GM23248 (cell line): ENCODE data around the gene SUN1. TPM values are rescaled to one million over a fixed set of nuclear protein-coding genes. Genes with fewer than 3 reads are reported as not detected.

Experiments used
- DNase-seq: peaks from one replicate; pipeline ENCODE4 v3.0.0-alpha.2; 2015
- H2AFZ ChIP-seq: fragments of 200-600 bp; sonication (generic); 2 replicates; pipeline ENCODE4 v1.6.1; 2016; ENCODE audit warnings: antibody characterized with exemption
- H3F3A ChIP-seq: fragments of 200-600 bp; sonication (generic); 2 replicates; pipeline ENCODE4 v1.6.1; 2016; ENCODE audit warnings: mild to moderate bottlenecking, antibody characterized with exemption, mixed run types; ENCODE audit not compliant: insufficient read depth
- H3K27ac ChIP-seq: fragments of 200-600 bp; sonication (generic); 2 replicates; pipeline ENCODE4 v1.5.1; 2016; ENCODE audit warnings: mild to moderate bottlenecking
- H3K27me3 ChIP-seq: fragments of 200-600 bp; sonication (generic); replicated peaks from 2 replicates; pipeline ENCODE4 v1.6.1; 2016; ENCODE audit warnings: mild to moderate bottlenecking; ENCODE audit not compliant: insufficient read depth
- H3K36me3 ChIP-seq: fragments of 200-600 bp; sonication (generic); 2 replicates; pipeline ENCODE4 v1.6.1; 2016; ENCODE audit warnings: low read depth, mild to moderate bottlenecking
- H3K4me1 ChIP-seq: fragments of 200-600 bp; sonication (generic); 2 replicates; pipeline ENCODE4 v1.6.1; 2016; ENCODE audit warnings: mild to moderate bottlenecking; ENCODE audit not compliant: insufficient read depth
- H3K4me2 ChIP-seq: fragments of 200-600 bp; sonication (generic); one replicate; pipeline ENCODE4 v1.6.1; 2016; ENCODE audit warnings: mild to moderate bottlenecking; ENCODE audit not compliant: unreplicated experiment
- H3K4me3 ChIP-seq: fragments of 200-600 bp; sonication (generic); 2 replicates; pipeline ENCODE4 v1.5.1; 2016; ENCODE audit warnings: mild to moderate bottlenecking
- H3K79me2 ChIP-seq: fragments of 200-600 bp; sonication (generic); 2 replicates; pipeline ENCODE4 v1.6.1; 2016; ENCODE audit warnings: mild to moderate bottlenecking; ENCODE audit not compliant: insufficient read depth
- H3K9ac ChIP-seq: fragments of 200-600 bp; sonication (generic); 2 replicates; pipeline ENCODE4 v1.6.1; 2016; ENCODE audit warnings: mild to moderate bottlenecking
- H3K9me2 ChIP-seq: fragments of 200-600 bp; sonication (generic); 2 replicates; pipeline ENCODE4 v1.6.1; 2016; ENCODE audit warnings: mixed run types, mild to moderate bottlenecking, moderate library complexity; ENCODE audit not compliant: insufficient read depth
- H3K9me3 ChIP-seq: fragments of 200-600 bp; sonication (generic); one replicate; pipeline ENCODE4 v1.6.1; 2017; ENCODE audit warnings: low read depth
- H4K20me1 ChIP-seq: fragments of 200-600 bp; sonication (generic); 2 replicates; pipeline ENCODE4 v1.6.0; 2016; ENCODE audit not compliant: insufficient read depth
- EZH2 ChIP-seq: fragments of 200-600 bp; sonication (generic); IDR thresholded peaks from 2 replicates; pipeline ENCODE4 v1.6.1; 2018; ENCODE audit warnings: antibody characterized with exemption, mild to moderate bottlenecking; ENCODE audit not compliant: insufficient read depth, poor library complexity, severe bottlenecking
- EZH2phosphoT487 ChIP-seq: fragments of 200-600 bp; sonication (generic); IDR thresholded peaks from 2 replicates; pipeline ENCODE4 v1.6.1; 2018; ENCODE audit warnings: antibody characterized with exemption, moderate library complexity, mild to moderate bottlenecking, low read depth; ENCODE audit not compliant: insufficient read depth
- WGBS, 2 experiments: methylation state at CpG; one replicate each; pipeline ENCODE4 v1.1.6; 2015 to 2017; ENCODE audit warnings: low lambda C conversion rate in 2 of 2, low coverage in 1 of 2; ENCODE audit errors: missing lambda C conversion rate in 2 of 2; 5-methylcytosine and 5-hydroxymethylcytosine counted together
- in situ Hi-C: fragments of 300-500 bp; cut with MboI; formaldehyde crosslinking; loops from 2 replicates; pipeline ENCODE4 v1.15.0; 2020
- polyA plus RNA-seq: library from polyadenylated mRNA; unstranded; fragments of >200 nt; fragmentation: Nextera tagmentation; extraction: Ambion mirVana; gene quantifications from 2 replicates; pipeline ENCODE4 v1.2.1, GENCODE V29; 2016
- total RNA-seq: library from RNA; depleted of rRNA; stranded (reverse); fragments of >200 nt; shearing (Covaris generic); gene quantifications from 2 replicates; pipeline ENCODE4 v1.2.3, GENCODE V29; 2014

SUN1 gene
- total and polyA plus RNA-seq, 2 experiments from 2014 or later: 74.0 to 104 TPM

DNA sequence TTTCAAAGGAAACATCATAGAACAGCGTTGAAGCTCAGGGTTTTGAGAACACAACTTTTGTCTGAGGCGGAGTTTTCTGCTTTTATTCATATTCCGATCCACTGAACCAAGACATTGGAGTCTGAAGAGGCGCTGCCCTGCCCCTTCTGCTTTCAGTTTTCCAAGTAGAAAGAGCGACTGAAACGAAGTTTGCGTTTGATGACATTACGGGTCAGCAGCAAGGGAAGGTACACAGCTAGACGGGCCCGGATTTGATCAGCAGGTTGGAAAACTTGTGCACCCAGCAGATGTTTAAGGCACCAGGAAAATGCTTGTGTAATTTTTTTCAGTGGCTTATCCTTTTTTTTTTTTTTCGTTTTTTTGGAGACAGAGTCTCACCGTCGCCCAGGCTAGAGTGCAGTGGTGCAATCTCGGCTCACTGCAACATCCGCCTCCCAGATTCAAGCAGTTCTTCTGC, 720 bp downstream of the SUN1 start:
- H2AFZ ChIP-seq: no peak overlapping the region
- H3K27ac ChIP-seq: peak overlapping the region; percentile 99
- TF ChIP-seq EZH2phosphoT487: no peak
- no peak for TF ChIP-seq EZH2
- DNase-seq: no peak
- H3K79me2 ChIP-seq: peaks cover 90% of the 10 kb centered on the region
- 93 to 95% methylated on average over 15 of the region's 15 CpGs for WGBS, 2 experiments
- H3F3A ChIP-seq: peaks cover 16% of the 10 kb centered on the region
- peaks cover 32% of the 10 kb centered on the region for H3K4me1 ChIP-seq
- in situ Hi-C loops: no loop called here
- no peaks in the 10 kb centered on the region for H3K27me3 ChIP-seq
- peak overlapping the region; percentile 94 for H3K9ac ChIP-seq
- H3K4me3 ChIP-seq: no peak overlapping the region
- H3K4me2 ChIP-seq: peak overlapping the region; percentile 91
- H3K9me2 ChIP-seq: no peaks in the 10 kb centered on the region
- H3K36me3 ChIP-seq: no peaks in the 10 kb centered on the region
- H4K20me1 ChIP-seq: no peaks in the 10 kb centered on the region
- no peaks in the 10 kb centered on the region for H3K9me3 ChIP-seq

GRCh38 chr7:833601-834258, 1.5 kb downstream of the SUN1 start:
- Histone ChIP-seq H3K4me2 (no peak overlapping the region), H3K27ac (peak overlapping the region; percentile 99; the same call in 1 of the 2 replicates), H2AFZ (no peak overlapping the region), H3K4me1 (peaks cover 32% of the 10 kb centered on the region), H3K4me3 (no peak overlapping the region), H3F3A (peaks cover 16% of the 10 kb centered on the region), H3K36me3 (no peaks in the 10 kb centered on the region), H3K9me3 (no peaks in the 10 kb centered on the region), H3K9me2 (no peaks in the 10 kb centered on the region), H3K27me3 (no peaks in the 10 kb centered on the region), H3K9ac (peak overlapping the region; percentile 22; the same call in 1 of the 2 replicates), H3K79me2 (peaks cover 90% of the 10 kb centered on the region), H4K20me1 (no peaks in the 10 kb centered on the region)
- in situ Hi-C loops: no loop called here
- TF ChIP-seq EZH2 (no peak), EZH2phosphoT487 (no peak)
- WGBS, 2 experiments: 77 to 79% methylated on average over 8 of the region's 8 CpGs
- peak; percentile 43 for DNase-seq

DNA sequence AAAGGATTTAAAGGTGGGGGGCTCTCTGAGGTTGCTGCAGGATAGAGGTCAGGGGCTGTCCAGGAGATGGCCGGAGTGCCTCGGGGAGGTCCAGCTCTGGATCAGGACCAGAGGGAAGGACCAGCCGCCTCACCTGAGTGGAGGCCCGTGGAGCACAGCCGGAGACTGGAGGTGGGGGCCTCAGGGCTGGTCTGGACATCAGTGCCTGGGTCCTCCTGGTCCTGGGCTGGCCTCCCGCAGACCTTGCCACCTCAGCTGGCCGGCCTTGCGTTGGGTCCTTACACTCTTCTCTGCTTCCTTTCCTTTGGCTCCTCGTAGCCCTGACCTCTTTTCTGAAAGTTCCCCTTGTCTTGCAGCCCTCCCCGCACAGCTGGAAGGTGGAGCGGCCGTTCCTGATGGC, 2.0 kb downstream of the SUN1 start:
- Histone ChIP-seq H3K79me2 (peaks cover 90% of the 10 kb centered on the region), H3K9ac (no peak overlapping the region), H3K27ac (no peak overlapping the region), H4K20me1 (no peaks in the 10 kb centered on the region), H3F3A (peaks cover 16% of the 10 kb centered on the region), H3K36me3 (no peaks in the 10 kb centered on the region), H3K4me2 (no peak overlapping the region), H2AFZ (no peak overlapping the region), H3K4me3 (no peak overlapping the region), H3K9me3 (no peaks in the 10 kb centered on the region), H3K9me2 (no peaks in the 10 kb centered on the region), H3K27me3 (no peaks in the 10 kb centered on the region), H3K4me1 (peaks cover 32% of the 10 kb centered on the region)
- 90 to 91% methylated on average over 12 of the region's 12 CpGs for WGBS, 2 experiments
- no peak for TF ChIP-seq EZH2
- TF ChIP-seq EZH2phosphoT487: no peak
- no peak for DNase-seq
- in situ Hi-C loops: no loop called here

GRCh38 chr7:835021-835420, 2.7 kb downstream of the SUN1 start:
- Histone ChIP-seq H3K9me3 (no peaks in the 10 kb centered on the region), H3K9me2 (no peaks in the 10 kb centered on the region), H3K27me3 (no peaks in the 10 kb centered on the region), H3F3A (peaks cover 16% of the 10 kb centered on the region), H3K4me1 (peaks cover 32% of the 10 kb centered on the region), H3K27ac (no peak overlapping the region), H3K4me2 (no peak overlapping the region), H3K9ac (no peak overlapping the region), H4K20me1 (no peaks in the 10 kb centered on the region), H3K4me3 (no peak overlapping the region), H3K79me2 (peaks cover 82% of the 10 kb centered on the region), H3K36me3 (no peaks in the 10 kb centered on the region; the same call in 1 of the 2 replicates), H2AFZ (no peak overlapping the region)
- TF ChIP-seq EZH2 (no peak), EZH2phosphoT487 (no peak)
- no peak for DNase-seq
- 86 to 88% methylated on average over 12 of the region's 12 CpGs for WGBS, 2 experiments
- in situ Hi-C loops: no loop called here
